ENCODE data around the gene HBZ. TPM values are rescaled to one million over a fixed set of nuclear protein-coding genes. Genes with fewer than 3 reads are reported as not detected.
A peak's percentile ranks its signal among the peaks of the same experiment; 100 is the strongest.

HBZ gene
- total and polyA plus RNA-seq, 2 of the 8 experiments (the other 6 are each of a cell fraction or from before 2014, with no cell fraction given): 0.12 TPM; not detected in 1

GRCh38 chr16:179211-180092, 27.0 kb downstream of the HBZ start:
- 0 out of 2 replicates have a peak, but pooled peaks have one; percentile 0 for TF ChIP-seq SUZ12 (IDR thresholded peaks at IDR 0.05; ENCODE audit: low read length)
- peak; percentile 22 for TF ChIP-seq EZH2 (IDR thresholded peaks at IDR 0.05; ENCODE audit: low read depth, low read length, severe bottlenecking)
- TF ChIP-seq TAF1 (IDR thresholded peaks at IDR 0.05; ENCODE audit: low read depth, low read length): no peak
- Histone ChIP-seq H3K14ac (ENCODE audit: insufficient read length) (no peak overlapping the region), H2BK5ac (ENCODE audit: low read depth, low read length) (no peak overlapping the region), H3K18ac (ENCODE audit: extremely low read depth, low read length) (no peak overlapping the region), H4K8ac (ENCODE audit: extremely low read depth, insufficient read depth, low read length) (no peak overlapping the region), H3K9ac (replicated peaks in 1 of 4; ENCODE audit: extremely low read depth in 1 of 4, low read depth in 3 of 4, low read length in 3 of 4) (no peak overlapping the region), H4K5ac (ENCODE audit: insufficient read length, low read depth, low read length) (no peak overlapping the region), H2BK120ac (replicated peaks; ENCODE audit: low read depth, low read length) (no peak overlapping the region), H3K23me2 (ENCODE audit: low read depth, low read length) (peaks cover 9% of the 10 kb centered on the region; the same call in 1 of the 2 replicates), H4K20me1 (replicated peaks in 1 of 2; ENCODE audit: control insufficient read depth in 1 of 2, insufficient read depth in 2 of 2, low read length in 2 of 2) (peaks cover 11 to 19% of the 10 kb centered on the region in 2 experiments), H3K9me3 (ENCODE audit: insufficient read depth in 2 of 2, low read depth in 1 of 2, low read length in 1 of 2) (no peaks in the 10 kb centered on the region), H2BK20ac (ENCODE audit: low read length) (no peak overlapping the region), H3K79me2 (ENCODE audit: control insufficient read depth in 1 of 2, insufficient read depth in 2 of 2, low read length in 2 of 2) (no peaks in the 10 kb centered on the region), H3K27me3 (replicated peaks in 1 of 4; ENCODE audit: control insufficient read depth in 3 of 4, extremely low read depth in 1 of 4, insufficient read depth in 3 of 4, low read length in 3 of 4) (peaks cover 45 to 63% (median 57%) of the 10 kb centered on the region in 4 experiments), H2BK12ac (ENCODE audit: low read depth, low read length) (no peak overlapping the region), H3K4me3 (ENCODE audit: extremely low read depth in 1 of 4, insufficient read depth in 2 of 4, low read depth in 3 of 4, low read length in 4 of 4) (0 out of 8 replicates have a peak overlapping the region, but pooled peaks of 1 of the 4 experiments have one; percentile 58), H2AK5ac (ENCODE audit: low read depth, low read length) (no peak overlapping the region), H3K4ac (replicated peaks; ENCODE audit: insufficient read length, low read depth, low read length) (no peak overlapping the region), H2BK15ac (ENCODE audit: low read length) (no peak overlapping the region), H3K79me1 (ENCODE audit: low read depth, low read length) (no peaks in the 10 kb centered on the region), H3K27ac (ENCODE audit: low read depth, low read length) (no peak overlapping the region), H3K36me3 (ENCODE audit: control insufficient read depth in 2 of 4, insufficient read depth in 4 of 4, low read length in 3 of 4) (no peaks in the 10 kb centered on the region), H3K4me1 (replicated peaks in 1 of 4; ENCODE audit: control insufficient read depth in 3 of 4, insufficient read depth in 4 of 4, low read length in 3 of 4) (peaks cover 0 to 5% (median 4%) of the 10 kb centered on the region in 4 experiments; a peak in 5 of 7 replicates), H3K23ac (ENCODE audit: insufficient read length) (no peak overlapping the region), H2AFZ (ENCODE audit: low read length) (no peak overlapping the region), H3K56ac (replicated peaks; ENCODE audit: insufficient read length, low read depth, low read length) (no peak overlapping the region), H4K91ac (replicated peaks; ENCODE audit: insufficient read length, low read length) (no peak overlapping the region), H3K4me2 (ENCODE audit: insufficient read depth in 1 of 2, low read depth in 2 of 2, low read length in 2 of 2) (peak overlapping the region in 1 of 2 experiments; percentile 83; a peak in 2 of 4 replicates)
- CTCF ChIA-PET (ENCODE audit: partially characterized antibody): interaction anchor here (1.2 to 4.3 kb wide), 6 partner anchors 9 to 183 kb away, joined by 4 to 29 read pairs (median 8); no protein-coding TSS in a partner anchor
- no peak for FAIRE-seq
- 90% methylated on average over 17 of the region's 17 CpGs; no CpG with 5 or more reads in 1 of the 2 experiments for WGBS, 2 experiments (ENCODE audit: extremely low coverage in 1 of 2, insufficient coverage in 1 of 2, insufficient read length in 1 of 2, insufficient replicate concordance in 2 of 2, low coverage in 1 of 2, low lambda C conversion rate in 2 of 2, missing lambda C conversion rate in 1 of 2)
- POLR2A ChIA-PET (ENCODE audit: partially characterized antibody): interaction anchor here (1.0 to 2.9 kb wide), 5 partner anchors 8 to 183 kb away, joined by 3 to 29 read pairs (median 5); partner anchors contain the start of gene HBM
- DNase-seq (ENCODE audit: low read depth in 1 of 2, low spot score in 2 of 2): no peak
